ENCODE measurements around the gene SASH1. TPM values are rescaled to one million over a fixed set of nuclear protein-coding genes. Genes with fewer than 3 reads are reported as not detected.

SASH1 gene
- total and polyA plus RNA-seq, 9 of the 15 experiments (the other 6 are each of a cell fraction or from before 2014, with no cell fraction given) = 0.35 to 3.5 (median 1.6) TPM

GRCh38 chr6:148495029-148495428 lies 152.4 kb downstream of the SASH1 start (continued):
- TF ChIP-seq ZNF511 (CRISPR knock-in tag; IDR thresholded peaks at IDR 0.05) (no peak), SPI1 (IDR thresholded peaks at IDR 0.05; ENCODE audit: borderline replicate concordance, low read depth, low read length) (no peak), SRSF1 (IDR thresholded peaks at IDR 0.05; ENCODE audit: low read depth, low read length) (no peak)
- TF ChIP-seq, protein P1, sequence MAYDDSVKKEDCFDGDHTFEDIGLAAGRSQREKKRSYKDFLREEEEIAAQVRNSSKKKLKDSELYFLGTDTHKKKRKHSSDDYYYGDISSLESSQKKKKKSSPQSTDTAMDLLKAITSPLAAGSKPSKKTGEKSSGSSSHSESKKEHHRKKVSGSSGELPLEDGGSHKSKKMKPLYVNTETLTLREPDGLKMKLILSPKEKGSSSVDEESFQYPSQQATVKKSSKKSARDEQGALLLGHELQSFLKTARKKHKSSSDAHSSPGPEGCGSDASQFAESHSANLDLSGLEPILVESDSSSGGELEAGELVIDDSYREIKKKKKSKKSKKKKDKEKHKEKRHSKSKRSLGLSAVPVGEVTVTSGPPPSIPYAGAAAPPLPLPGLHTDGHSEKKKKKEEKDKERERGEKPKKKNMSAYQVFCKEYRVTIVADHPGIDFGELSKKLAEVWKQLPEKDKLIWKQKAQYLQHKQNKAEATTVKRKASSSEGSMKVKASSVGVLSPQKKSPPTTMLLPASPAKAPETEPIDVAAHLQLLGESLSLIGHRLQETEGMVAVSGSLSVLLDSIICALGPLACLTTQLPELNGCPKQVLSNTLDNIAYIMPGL (CRISPR knock-in tag; IDR thresholded peaks at IDR 0.05) = no peak

- ChIA-PET CTCF (ENCODE audit: low intra/inter-chr PET ratio) (no interaction called here), POLR2A (interaction anchor here (1.1 kb wide), 1 partner anchor 29 kb away, joined by 3 read pairs; no protein-coding TSS in a partner anchor)
- no peaks in the 10 kb centered on the region for H3K9me1 ChIP-seq (ENCODE audit: control insufficient read depth, insufficient read depth, low read length)
- H3K4me3 ChIP-seq = no peak overlapping the region
- no peaks in the 10 kb centered on the region for H3K4me1 ChIP-seq (replicated peaks in 1 of 2; ENCODE audit: control insufficient read depth in 2 of 2, insufficient read depth in 2 of 2, low read length in 2 of 2)
- no peak overlapping the region for H3K9ac ChIP-seq (ENCODE audit: insufficient read depth in 1 of 2, low read depth in 2 of 2, low read length in 2 of 2)
- no TSS peak for BruUV-seq (replicated peaks)
- intact Hi-C loops (cut with micrococcal nuclease) (no loop called here), in situ Hi-C loops (cut with MboI) (no loop called here)
- no peak for DNase-seq (ENCODE audit: extremely low read depth in 1 of 4, low spot score in 3 of 4)
- no peak overlapping the region for H3K27ac ChIP-seq (ENCODE audit: extremely low read depth, low read depth, low read length)
- peaks cover 23 to 29% of the 10 kb centered on the region in 2 experiments; a peak in 4 of 5 replicates for H3K27me3 ChIP-seq (ENCODE audit: control insufficient read depth in 2 of 2, insufficient read depth in 2 of 2, low read length in 2 of 2)
- 2% methylated on average over 2 of the region's 2 CpGs for WGBS (ENCODE audit: insufficient coverage, low coverage, missing lambda C conversion rate)
- H2AFZ ChIP-seq (ENCODE audit: low read depth, low read length) = no peak overlapping the region
- no peaks in the 10 kb centered on the region for H4K20me1 ChIP-seq (replicated peaks; ENCODE audit: control insufficient read depth, insufficient read depth, low read length)
- no peaks in the 10 kb centered on the region for H3K9me3 ChIP-seq (replicated peaks; ENCODE audit: control insufficient read depth, insufficient read depth, low read depth, low read length)
- H3K79me2 ChIP-seq (ENCODE audit: control insufficient read depth, insufficient read depth, low read length) = no peaks in the 10 kb centered on the region
- no peaks in the 10 kb centered on the region for H3K36me3 ChIP-seq (ENCODE audit: control insufficient read depth, insufficient read depth, low read length)
- H3K4me2 ChIP-seq (ENCODE audit: insufficient read depth, low read length) = no peak overlapping the region
- no peak for FAIRE-seq
- no peak for ATAC-seq
- no peak for TF ChIP-seq ZNF76 (CRISPR knock-in tag; IDR thresholded peaks at IDR 0.05; ENCODE audit: borderline replicate concordance)
- TF ChIP-seq CREB1 (IDR thresholded peaks at IDR 0.05) = no peak
- no peak for TF ChIP-seq CREB1 (CRISPR knock-in tag; IDR thresholded peaks at IDR 0.05)
- TF ChIP-seq SRSF9 (IDR thresholded peaks at IDR 0.05; ENCODE audit: borderline replicate concordance, low read depth, low read length) = no peak
- TF ChIP-seq KDM4B (IDR thresholded peaks at IDR 0.05; ENCODE audit: borderline replicate concordance in 2 of 2, low read depth in 1 of 2) = no peak
- TF ChIP-seq, protein P2, sequence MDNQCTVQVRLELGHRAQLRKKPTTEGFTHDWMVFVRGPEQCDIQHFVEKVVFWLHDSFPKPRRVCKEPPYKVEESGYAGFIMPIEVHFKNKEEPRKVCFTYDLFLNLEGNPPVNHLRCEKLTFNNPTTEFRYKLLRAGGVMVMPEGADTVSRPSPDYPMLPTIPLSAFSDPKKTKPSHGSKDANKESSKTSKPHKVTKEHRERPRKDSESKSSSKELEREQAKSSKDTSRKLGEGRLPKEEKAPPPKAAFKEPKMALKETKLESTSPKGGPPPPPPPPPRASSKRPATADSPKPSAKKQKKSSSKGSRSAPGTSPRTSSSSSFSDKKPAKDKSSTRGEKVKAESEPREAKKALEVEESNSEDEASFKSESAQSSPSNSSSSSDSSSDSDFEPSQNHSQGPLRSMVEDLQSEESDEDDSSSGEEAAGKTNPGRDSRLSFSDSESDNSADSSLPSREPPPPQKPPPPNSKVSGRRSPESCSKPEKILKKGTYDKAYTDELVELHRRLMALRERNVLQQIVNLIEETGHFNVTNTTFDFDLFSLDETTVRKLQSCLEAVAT (IDR thresholded peaks at IDR 0.05) = no peak
- TF ChIP-seq POLR3A (IDR thresholded peaks at IDR 0.05; ENCODE audit: borderline replicate concordance, extremely low read depth, insufficient read depth, insufficient read length) = no peak
- TF ChIP-seq ZNF436 (CRISPR knock-in tag; IDR thresholded peaks at IDR 0.05) = no peak
- TF ChIP-seq KDM1A (IDR thresholded peaks at IDR 0.05) = no peak
- no peak for TF ChIP-seq BRF1 (IDR thresholded peaks at IDR 0.05; ENCODE audit: borderline replicate concordance, extremely low read depth, insufficient read length)
- no peak for TF ChIP-seq NFE2 (IDR thresholded peaks at IDR 0.05; ENCODE audit: low read depth)
- no peak for TF ChIP-seq LCOR (CRISPR knock-in tag; IDR thresholded peaks at IDR 0.05)
- no peak for TF ChIP-seq PPARD (CRISPR knock-in tag; IDR thresholded peaks at IDR 0.05)
- TF ChIP-seq XRCC5 (IDR thresholded peaks at IDR 0.05; ENCODE audit: low read depth, low read length) = no peak
- no peak for TF ChIP-seq PTTG1 (tag; IDR thresholded peaks at IDR 0.05; ENCODE audit: low read depth)
- no peak for TF ChIP-seq ZNF143 (CRISPR knock-in tag; IDR thresholded peaks at IDR 0.05)
Measured at GRCh38 chr6:148497257-148497656, 154.6 kb downstream of the SASH1 start.
